IMR-90 (cell line): ENCODE measurements around the gene RPS19. TPM values are rescaled to one million over a fixed set of nuclear protein-coding genes. Genes with fewer than 3 reads are reported as not detected.

Source experiments
- ATAC-seq: fragments of 200-7000 bp; cut with Tn5 transposase; 2 replicates; pipeline ENCODE4 v1.9.1; 2020; ENCODE audit warnings: low read depth, mild to moderate bottlenecking, moderate library complexity
- BruUV-seq: library from RNA; stranded (reverse); fragments of 400-500 nt; replicated peaks from 2 replicates; lab custom pipeline; 2021; lab: Mats Ljungman, UMichigan
- CTCF ChIA-PET: fragments of 300-600 bp; formaldehyde crosslinking; extraction: SDS; loops from one replicate; lab custom pipeline; 2021; ENCODE audit warnings: antibody characterized with exemption; lab: Yijun Ruan, JAX
- POLR2A ChIA-PET: fragments of 300-600 bp; sonication (Branson Sonifier 250); formaldehyde crosslinking; loops from one replicate; lab custom pipeline; 2022; ENCODE audit warnings: antibody characterized with exemption; ENCODE audit not compliant: unreplicated experiment; lab: Charles Lee
- DNase-seq: peaks from one replicate; pipeline ENCODE4 v3.0.0; 2013
- H2AFZ ChIP-seq: replicated peaks from 2 replicates; pipeline ENCODE3; 2013; ENCODE audit warnings: low read length, mild to moderate bottlenecking; ENCODE audit not compliant: poor library complexity
- H2AK5ac ChIP-seq: 2 replicates; pipeline ENCODE4 v1.6.1; 2013; ENCODE audit warnings: low read depth, low read length, inconsistent platforms
- H2AK9ac ChIP-seq: replicated peaks from 2 replicates; pipeline ENCODE3; 2013; ENCODE audit warnings: mild to moderate bottlenecking, low read depth, low read length, moderate library complexity; ENCODE audit not compliant: poor library complexity
- H2BK120ac ChIP-seq: 2 replicates; pipeline ENCODE4 v1.6.1; 2013; ENCODE audit warnings: low read depth, low read length, inconsistent platforms
- H2BK15ac ChIP-seq: 3 replicates; pipeline ENCODE4 v1.6.1; 2013; ENCODE audit warnings: low read depth, low read length, inconsistent platforms
- H2BK20ac ChIP-seq: 2 replicates; pipeline ENCODE4 v1.6.1; 2013; ENCODE audit warnings: low read depth, mild to moderate bottlenecking, inconsistent platforms, low read length, moderate library complexity
- H2BK5ac ChIP-seq: 2 replicates; pipeline ENCODE4 v1.6.1; 2013; ENCODE audit warnings: mild to moderate bottlenecking, low read depth, low read length, inconsistent platforms; ENCODE audit not compliant: poor library complexity, severe bottlenecking
- H3K14ac ChIP-seq: replicated peaks from 2 replicates; pipeline ENCODE4 v1.6.1; 2013; ENCODE audit warnings: low read depth, low read length, inconsistent platforms
- H3K18ac ChIP-seq: 2 replicates; pipeline ENCODE4 v1.6.1; 2013; ENCODE audit warnings: low read depth, low read length, control low read depth
- H3K23ac ChIP-seq: 2 replicates; pipeline ENCODE4 v1.6.1; 2013; ENCODE audit warnings: low read depth, low read length, inconsistent platforms
- H3K27ac ChIP-seq: 2 replicates; pipeline ENCODE4 v1.5.1; 2013; ENCODE audit warnings: mild to moderate bottlenecking, control low read depth, low read length; ENCODE audit not compliant: insufficient read depth
- H3K27me3 ChIP-seq: 2 replicates; pipeline ENCODE4 v1.6.1; 2013; ENCODE audit warnings: low read length; ENCODE audit not compliant: control insufficient read depth, insufficient read depth
- H3K36me3 ChIP-seq: 2 replicates; pipeline ENCODE4 v1.6.1; 2013; ENCODE audit warnings: low read length, mixed read lengths; ENCODE audit not compliant: control insufficient read depth, insufficient read depth
- H3K4ac ChIP-seq: 2 replicates; pipeline ENCODE4 v1.6.1; 2013; ENCODE audit warnings: low read depth, low read length, inconsistent platforms
- H3K4me1 ChIP-seq: 2 replicates; pipeline ENCODE4 v1.6.1; 2013; ENCODE audit warnings: low read length, mixed read lengths; ENCODE audit not compliant: control insufficient read depth, insufficient read depth
- H3K4me2 ChIP-seq: 2 replicates; pipeline ENCODE4 v1.6.1; 2013; ENCODE audit warnings: low read depth, mild to moderate bottlenecking, control low read depth, low read length, moderate library complexity
- H3K4me3 ChIP-seq: 2 replicates; pipeline ENCODE4 v1.5.1; 2013; ENCODE audit warnings: low read depth, mild to moderate bottlenecking, control low read depth, low read length, moderate library complexity; ENCODE audit not compliant: insufficient read depth
- H3K56ac ChIP-seq: 2 replicates; pipeline ENCODE4 v1.6.1; 2013; ENCODE audit warnings: low read length, inconsistent platforms; ENCODE audit not compliant: insufficient read depth; ENCODE audit errors: extremely low read depth
- H3K79me1 ChIP-seq, 2 experiments: 2 replicates each; pipeline ENCODE4 v1.6.1; 2013; ENCODE audit warnings: low read length in 2 of 2, inconsistent platforms in 1 of 2, low read depth in 1 of 2
- H3K9ac ChIP-seq: 2 replicates; pipeline ENCODE4 v1.6.1; 2013; ENCODE audit warnings: low read depth, low read length, control low read depth
- H3K9me1 ChIP-seq: 2 replicates; pipeline ENCODE4 v1.6.1; 2013; ENCODE audit warnings: low read length, inconsistent platforms; ENCODE audit not compliant: insufficient read depth
- H3K9me3 ChIP-seq: 2 replicates; pipeline ENCODE4 v1.6.1; 2013; ENCODE audit warnings: low read length; ENCODE audit not compliant: control insufficient read depth, insufficient read depth
- H4K20me1 ChIP-seq: 2 replicates; pipeline ENCODE4 v1.6.1; 2013; ENCODE audit warnings: low read length, inconsistent platforms; ENCODE audit not compliant: insufficient read depth
- H4K5ac ChIP-seq: 2 replicates; pipeline ENCODE4 v1.6.1; 2013; ENCODE audit warnings: mild to moderate bottlenecking, low read depth, low read length, control low read depth
- H4K8ac ChIP-seq, 2 experiments: 2 replicates each; pipeline ENCODE4 v1.6.1; 2013; ENCODE audit warnings: low read depth in 2 of 2, low read length in 2 of 2, control low read depth in 1 of 2, inconsistent platforms in 1 of 2
- H4K91ac ChIP-seq: 2 replicates; pipeline ENCODE4 v1.6.1; 2013; ENCODE audit warnings: low read depth, low read length, inconsistent platforms; ENCODE audit not compliant: insufficient read depth
- BHLHE40 ChIP-seq: fragments of 150-350 bp; IDR thresholded peaks from 2 replicates; pipeline ENCODE4 v1.6.1; 2016; ENCODE audit warnings: mild to moderate bottlenecking, low read depth, low read length
- CEBPB ChIP-seq: IDR thresholded peaks from 2 replicates; pipeline ENCODE4 v1.6.1; 2012; ENCODE audit warnings: low read depth, low read length, improper control_type of control experiment
- CHD1 ChIP-seq: IDR thresholded peaks from 2 replicates; pipeline ENCODE4 v1.6.1; 2012; ENCODE audit warnings: low read depth, low read length, improper control_type of control experiment
- FOS ChIP-seq: fragments of 150-350 bp; IDR thresholded peaks from 2 replicates; pipeline ENCODE4 v1.6.1; 2016; ENCODE audit warnings: low read depth, low read length
- MAFK ChIP-seq: IDR thresholded peaks from 2 replicates; pipeline ENCODE4 v1.6.1; 2012; ENCODE audit warnings: low read depth, low read length, improper control_type of control experiment
- MAZ ChIP-seq: IDR thresholded peaks from 2 replicates; pipeline ENCODE4 v1.6.1; 2012; ENCODE audit warnings: low read depth, mild to moderate bottlenecking, low read length, improper control_type of control experiment, moderate library complexity, borderline replicate concordance
- MXI1 ChIP-seq: IDR thresholded peaks from 2 replicates; pipeline ENCODE4 v1.6.1; 2012; ENCODE audit warnings: low read depth, mild to moderate bottlenecking, low read length, moderate library complexity, borderline replicate concordance
- NFE2L2 ChIP-seq: fragments of 150-350 bp; IDR thresholded peaks from 2 replicates; pipeline ENCODE4 v1.6.1; 2016; ENCODE audit warnings: low read depth, mild to moderate bottlenecking, low read length
- POLR2A ChIP-seq: IDR thresholded peaks from 2 replicates; pipeline ENCODE4 v1.6.1; 2012; ENCODE audit warnings: mild to moderate bottlenecking, low read depth, low read length
- RAD21 ChIP-seq: IDR thresholded peaks from 2 replicates; pipeline ENCODE4 v1.6.1; 2012; ENCODE audit warnings: low read length, improper control_type of control experiment
- RFX5 ChIP-seq: IDR thresholded peaks from 2 replicates; pipeline ENCODE4 v1.8.0; 2012; ENCODE audit warnings: low read depth, mild to moderate bottlenecking, low read length, moderate library complexity
- SMC3 ChIP-seq: fragments of 150-350 bp; IDR thresholded peaks from 2 replicates; pipeline ENCODE4 v1.6.1; 2016; ENCODE audit warnings: low read depth, mild to moderate bottlenecking, antibody characterized with exemption, low read length, moderate library complexity
- USF2 ChIP-seq: fragments of 150-350 bp; IDR thresholded peaks from 2 replicates; pipeline ENCODE4 v1.6.1; 2017; ENCODE audit warnings: mild to moderate bottlenecking, antibody characterized with exemption, low read length, low read depth
- WGBS, 2 experiments: methylation state at CpG; one replicate each; pipeline versions ENCODE4 v1.1.5 to v1.1.7; 2013; ENCODE audit warnings: missing lambda C conversion rate in 2 of 2; ENCODE audit not compliant: insufficient read length in 1 of 2; ENCODE audit errors: extremely low coverage in 2 of 2; 5-methylcytosine and 5-hydroxymethylcytosine counted together
- dilution Hi-C: fragments of 300-500 bp; cut with HindIII; formaldehyde crosslinking; loops from one replicate; pipeline ENCODE4 v1.14.3; 2018; ENCODE audit warnings: low sequenced_read_pairs; ENCODE audit not compliant: unreplicated experiment
- in situ Hi-C: fragments of 300-500 bp; cut with MboI; formaldehyde crosslinking; loops from 3 replicates; pipeline ENCODE4 v1.14.3; 2019; ENCODE audit warnings: low sequenced_read_pairs, inconsistent platforms, mixed read lengths
- intact Hi-C: fragments of 100-400 bp; cut with micrococcal nuclease; formaldehyde crosslinking; loops from 2 replicates; pipeline ENCODE4 v1.10.0; 2022
- polyA plus RNA-seq, 3 experiments: library from polyadenylated mRNA; depleted of rRNA; stranded (reverse); fragments of >200 nt; gene quantifications; 2 replicates each; pipeline ENCODE4 v1.2.3, GENCODE V29; 2012; ENCODE audit warnings: low replicate concordance in 1 of 3
- total RNA-seq: library from RNA; depleted of rRNA; stranded (reverse); fragments of >200 nt; gene quantifications from 2 replicates; pipeline ENCODE4 v1.2.3, GENCODE V29; 2012
- TF ChIP-seq, protein P1 (sequence below): fragments of 150-350 bp; IDR thresholded peaks from 2 replicates; pipeline ENCODE4 v1.6.1; 2016; ENCODE audit warnings: low read depth, mild to moderate bottlenecking, low read length, moderate library complexity, borderline replicate concordance
- TF ChIP-seq, protein P2 (sequence below): conservative IDR thresholded peaks from 2 replicates; pipeline ENCODE4 v1.5.1; 2012; ENCODE audit warnings: mild to moderate bottlenecking, low read depth, low read length, improper control_type of control experiment

The RPS19 gene
- total and polyA plus RNA-seq, 2 of the 4 experiments (the other 2 are of a cell fraction) = 230 to 3,988 TPM

DNA sequence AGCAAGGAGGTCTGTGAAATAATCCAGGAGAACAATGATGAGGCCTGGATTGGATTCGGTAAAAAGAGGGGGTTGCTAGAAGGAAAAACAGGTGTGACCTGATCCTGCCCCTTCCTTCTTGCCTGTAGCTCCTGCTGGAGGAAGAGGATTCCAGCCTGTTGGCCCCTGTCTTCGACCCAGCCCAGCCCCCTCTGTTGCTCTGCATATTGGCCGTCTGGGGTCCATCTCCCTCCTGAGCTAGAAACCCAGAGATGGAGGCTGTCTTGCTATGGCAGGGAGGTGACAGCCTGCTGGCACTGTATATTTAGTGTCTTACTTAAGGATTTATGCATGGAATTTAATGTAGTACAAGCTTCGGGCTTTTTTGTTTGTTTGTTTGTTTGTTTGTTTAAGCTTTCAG, 8.6 kb upstream of the RPS19 start:
- intact Hi-C loops (no loop called here), in situ Hi-C loops (no loop called here), dilution Hi-C loops (no loop called here)
- no peak for TF ChIP-seq FOS
- TF ChIP-seq RFX5 = no peak
- TF ChIP-seq MAFK = no peak
- TF ChIP-seq RAD21 = no peak
- TF ChIP-seq CEBPB = no peak
- no peak for TF ChIP-seq NFE2L2
- no peak for TF ChIP-seq USF2
- no peak for TF ChIP-seq CHD1
- TF ChIP-seq MXI1 = no peak
- TF ChIP-seq, protein P1, sequence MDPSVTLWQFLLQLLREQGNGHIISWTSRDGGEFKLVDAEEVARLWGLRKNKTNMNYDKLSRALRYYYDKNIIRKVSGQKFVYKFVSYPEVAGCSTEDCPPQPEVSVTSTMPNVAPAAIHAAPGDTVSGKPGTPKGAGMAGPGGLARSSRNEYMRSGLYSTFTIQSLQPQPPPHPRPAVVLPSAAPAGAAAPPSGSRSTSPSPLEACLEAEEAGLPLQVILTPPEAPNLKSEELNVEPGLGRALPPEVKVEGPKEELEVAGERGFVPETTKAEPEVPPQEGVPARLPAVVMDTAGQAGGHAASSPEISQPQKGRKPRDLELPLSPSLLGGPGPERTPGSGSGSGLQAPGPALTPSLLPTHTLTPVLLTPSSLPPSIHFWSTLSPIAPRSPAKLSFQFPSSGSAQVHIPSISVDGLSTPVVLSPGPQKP = no peak
- TF ChIP-seq, protein P2, sequence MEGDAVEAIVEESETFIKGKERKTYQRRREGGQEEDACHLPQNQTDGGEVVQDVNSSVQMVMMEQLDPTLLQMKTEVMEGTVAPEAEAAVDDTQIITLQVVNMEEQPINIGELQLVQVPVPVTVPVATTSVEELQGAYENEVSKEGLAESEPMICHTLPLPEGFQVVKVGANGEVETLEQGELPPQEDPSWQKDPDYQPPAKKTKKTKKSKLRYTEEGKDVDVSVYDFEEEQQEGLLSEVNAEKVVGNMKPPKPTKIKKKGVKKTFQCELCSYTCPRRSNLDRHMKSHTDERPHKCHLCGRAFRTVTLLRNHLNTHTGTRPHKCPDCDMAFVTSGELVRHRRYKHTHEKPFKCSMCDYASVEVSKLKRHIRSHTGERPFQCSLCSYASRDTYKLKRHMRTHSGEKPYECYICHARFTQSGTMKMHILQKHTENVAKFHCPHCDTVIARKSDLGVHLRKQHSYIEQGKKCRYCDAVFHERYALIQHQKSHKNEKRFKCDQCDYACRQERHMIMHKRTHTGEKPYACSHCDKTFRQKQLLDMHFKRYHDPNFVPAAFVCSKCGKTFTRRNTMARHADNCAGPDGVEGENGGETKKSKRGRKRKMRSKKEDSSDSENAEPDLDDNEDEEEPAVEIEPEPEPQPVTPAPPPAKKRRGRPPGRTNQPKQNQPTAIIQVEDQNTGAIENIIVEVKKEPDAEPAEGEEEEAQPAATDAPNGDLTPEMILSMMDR = no peak
- no peak for TF ChIP-seq POLR2A
- TF ChIP-seq SMC3 = no peak
- no peak for TF ChIP-seq BHLHE40
- no peak for TF ChIP-seq MAZ
- H3K79me1 ChIP-seq = no peaks in the 10 kb centered on the region
- H3K27me3 ChIP-seq = peaks cover 51% of the 10 kb centered on the region
- no peak overlapping the region for H2AK5ac ChIP-seq
- DNase-seq = no peak
- no peaks in the 10 kb centered on the region for H4K20me1 ChIP-seq
- H3K4me1 ChIP-seq = no peaks in the 10 kb centered on the region
- no peak overlapping the region for H2AK9ac ChIP-seq
- no peaks in the 10 kb centered on the region for H3K9me1 ChIP-seq
- H4K91ac ChIP-seq = no peak overlapping the region
- no peak overlapping the region for H4K5ac ChIP-seq
- H2BK120ac ChIP-seq = no peak overlapping the region
- no peak overlapping the region for H2BK20ac ChIP-seq
- WGBS, 2 experiments = 20% methylated on average over 1 of the region's 4 CpGs; no CpG with 5 or more reads in 1 of the 2 experiments
- ChIA-PET CTCF (no interaction called here), POLR2A (no interaction called here)
- no peak overlapping the region for H3K9ac ChIP-seq
- H3K4me2 ChIP-seq = no peak overlapping the region
- no peak overlapping the region for H3K18ac ChIP-seq
- no peak overlapping the region for H4K8ac ChIP-seq
- H3K23ac ChIP-seq = no peak overlapping the region
- no peak overlapping the region for H3K14ac ChIP-seq
- no peak overlapping the region for H2BK5ac ChIP-seq
- no peak overlapping the region for H3K27ac ChIP-seq
- H3K4me3 ChIP-seq = no peak overlapping the region
- H3K36me3 ChIP-seq = no peaks in the 10 kb centered on the region
- BruUV-seq = no TSS peak
- no peak for ATAC-seq
- no peak overlapping the region for H2BK15ac ChIP-seq
- no peaks in the 10 kb centered on the region for H3K9me3 ChIP-seq
- no peak overlapping the region for H2AFZ ChIP-seq
- no peak overlapping the region for H3K4ac ChIP-seq
- no peak overlapping the region for H3K56ac ChIP-seq
